Adipocyte (in vitro differentiated cells): ENCODE results near the gene CFAP97.
"Not testable (repeated sequence)": the region's sequence is repeated elsewhere in the genome, so short reads cannot be mapped to it uniquely, and the experiment has no call there.

ENCODE experiments used
- DNase-seq: peaks from one replicate; pipeline ENCODE4 v3.0.0-alpha.2; 2015; ENCODE audit warnings: low read depth
- H3K27me3 ChIP-seq: replicated peaks from 2 replicates; pipeline ENCODE4 v1.7.0; 2013; ENCODE audit warnings: mild to moderate bottlenecking, low read length, moderate library complexity; ENCODE audit not compliant: control insufficient read depth, insufficient read depth
- H3K36me3 ChIP-seq: 2 replicates; pipeline ENCODE4 v1.7.0; 2013; ENCODE audit warnings: low read length, mild to moderate bottlenecking, moderate library complexity; ENCODE audit not compliant: control insufficient read depth, insufficient read depth, severe bottlenecking
- H3K4me1 ChIP-seq: 2 replicates; pipeline ENCODE4 v1.7.0; 2013; ENCODE audit warnings: mild to moderate bottlenecking, low read length, moderate library complexity; ENCODE audit not compliant: control insufficient read depth, insufficient read depth
- H3K4me3 ChIP-seq: 2 replicates; pipeline ENCODE4 v1.7.0; 2013; ENCODE audit warnings: mild to moderate bottlenecking, low read length, moderate library complexity
- H3K9ac ChIP-seq: 2 replicates; pipeline ENCODE4 v1.7.0; 2013; ENCODE audit warnings: mild to moderate bottlenecking, low read length, moderate library complexity
- H3K9me3 ChIP-seq: 2 replicates; pipeline ENCODE4 v1.7.0; 2013; ENCODE audit warnings: mild to moderate bottlenecking, low read length, moderate library complexity; ENCODE audit not compliant: control insufficient read depth

CFAP97 gene

GRCh38 chr4:185203486-185204237, at the start of gene CFAP97:
TSS of gene CFAP97 (minus strand) at chr4:185204000. CDS start at chr4:185191196, 12,804 bp downstream.
- Histone ChIP-seq H3K36me3 (no peaks in the 10 kb centered on the region), H3K4me3 (peak within 1 kb of the TSS; percentile 90), H3K9me3 (no peaks in the 10 kb centered on the region), H3K9ac (peak within 1 kb of the TSS; percentile 90), H3K4me1 (peaks cover 26% of the 10 kb centered on the region), H3K27me3 (no peaks in the 10 kb centered on the region)
- DNase-seq: peak; percentile 98

- Histone ChIP-seq H3K36me3 (peaks cover 11% of the 10 kb centered on the region), H3K9ac (no peak overlapping the region), H3K4me3 (no peak overlapping the region), H3K27me3 (no peaks in the 10 kb centered on the region), H3K9me3 (no peaks in the 10 kb centered on the region), H3K4me1 (peaks cover 24% of the 10 kb centered on the region)
- DNase-seq: no peak
These were observed 45.3 kb upstream of the CFAP97 start for GRCh38 chr4:185249105-185249504.

GRCh38 chr4:185248393-185249039, 44.7 kb upstream of the CFAP97 start:
- Histone ChIP-seq H3K9me3 (no peaks in the 10 kb centered on the region), H3K36me3 (peaks cover 6% of the 10 kb centered on the region), H3K4me3 (no peak overlapping the region), H3K4me1 (peaks cover 24% of the 10 kb centered on the region), H3K9ac (no peak overlapping the region), H3K27me3 (no peaks in the 10 kb centered on the region)
- no peak for DNase-seq

- peak; percentile 56 for DNase-seq
- peaks cover 24% of the 10 kb centered on the region for H3K4me1 ChIP-seq
- H3K27me3 ChIP-seq: no peaks in the 10 kb centered on the region
- no peaks in the 10 kb centered on the region for H3K9me3 ChIP-seq
- no peak overlapping the region for H3K9ac ChIP-seq
- H3K4me3 ChIP-seq: no peak overlapping the region
- H3K36me3 ChIP-seq: peaks cover 6% of the 10 kb centered on the region
These were observed 43.4 kb upstream of the CFAP97 start for GRCh38 chr4:185247151-185247550.

- Histone ChIP-seq H3K27me3 (no peaks in the 10 kb centered on the region), H3K4me3 (no peak overlapping the region), H3K9me3 (no peaks in the 10 kb centered on the region), H3K36me3 (peaks cover 6% of the 10 kb centered on the region), H3K4me1 (peaks cover 18% of the 10 kb centered on the region), H3K9ac (no peak overlapping the region)
- peak; percentile 50 for DNase-seq
These were observed 42.7 kb upstream of the CFAP97 start for GRCh38 chr4:185246453-185246852.

- H3K9me3 ChIP-seq: no peaks in the 10 kb centered on the region
- H3K9ac ChIP-seq: no peak overlapping the region
- H3K36me3 ChIP-seq: no peaks in the 10 kb centered on the region
- H3K4me3 ChIP-seq: no peak overlapping the region
- H3K4me1 ChIP-seq: peaks cover 16% of the 10 kb centered on the region
- no peaks in the 10 kb centered on the region for H3K27me3 ChIP-seq
- DNase-seq: no peak
These were observed 41.0 kb upstream of the CFAP97 start for GRCh38 chr4:185244763-185245162.

GRCh38 chr4:185243879-185244278, 40.1 kb upstream of the CFAP97 start:
- H3K9ac ChIP-seq: no peak overlapping the region
- H3K9me3 ChIP-seq: no peaks in the 10 kb centered on the region
- H3K4me1 ChIP-seq: peaks cover 17% of the 10 kb centered on the region
- H3K36me3 ChIP-seq: no peaks in the 10 kb centered on the region
- H3K27me3 ChIP-seq: no peaks in the 10 kb centered on the region
- H3K4me3 ChIP-seq: no peak overlapping the region
- DNase-seq: no peak

GRCh38 chr4:185242749-185243533, 39.1 kb upstream of the CFAP97 start:
- Histone ChIP-seq H3K4me1 (peaks cover 26% of the 10 kb centered on the region), H3K9ac (no peak overlapping the region), H3K36me3 (no peaks in the 10 kb centered on the region), H3K27me3 (no peaks in the 10 kb centered on the region), H3K4me3 (no peak overlapping the region), H3K9me3 (no peaks in the 10 kb centered on the region)
- no peak for DNase-seq

GRCh38 chr4:185240486-185240885, 36.7 kb upstream of the CFAP97 start:
- H3K4me1 ChIP-seq: peaks cover 20% of the 10 kb centered on the region
- DNase-seq, H3K4me3 ChIP-seq, H3K9ac ChIP-seq, H3K9me3 ChIP-seq, H3K36me3 ChIP-seq, H3K27me3 ChIP-seq: not testable (repeated sequence)

GRCh38 chr4:185238750-185239149, 35.0 kb upstream of the CFAP97 start:
- no peaks in the 10 kb centered on the region for H3K36me3 ChIP-seq
- peaks cover 22% of the 10 kb centered on the region for H3K4me1 ChIP-seq
- no peak overlapping the region for H3K9ac ChIP-seq
- H3K9me3 ChIP-seq: no peaks in the 10 kb centered on the region
- no peak overlapping the region for H3K4me3 ChIP-seq
- H3K27me3 ChIP-seq: no peaks in the 10 kb centered on the region
- DNase-seq: no peak

GRCh38 chr4:185238215-185238681, 34.4 kb upstream of the CFAP97 start:
- Histone ChIP-seq H3K9ac (no peak overlapping the region), H3K4me1 (peaks cover 22% of the 10 kb centered on the region), H3K4me3 (no peak overlapping the region), H3K9me3 (no peaks in the 10 kb centered on the region), H3K36me3 (no peaks in the 10 kb centered on the region), H3K27me3 (no peaks in the 10 kb centered on the region)
- peak; percentile 76 for DNase-seq
